ENCODE measurements around the gene CEP128. TPM values are rescaled to one million over a fixed set of nuclear protein-coding genes. Genes with fewer than 3 reads are reported as not detected.

CEP128 gene
- total RNA-seq, 1 experiment from 2014 or later, result 2.4 TPM

- DNase-seq (ENCODE audit: low spot score), result no peak
Observed at GRCh38 chr14:80609055-80609454, 332.5 kb downstream of the CEP128 start.

- no peak for DNase-seq (ENCODE audit: low spot score)
Observed at GRCh38 chr14:80608563-80608962, 333.0 kb downstream of the CEP128 start.

GRCh38 chr14:80607430-80608190 is 333.9 kb downstream of the CEP128 start:
- DNase-seq (ENCODE audit: low spot score), result no peak

GRCh38 chr14:80606347-80606772 is 335.2 kb downstream of the CEP128 start:
- no peak for DNase-seq (ENCODE audit: low spot score)

- no peak for DNase-seq (ENCODE audit: low spot score)
Observed at GRCh38 chr14:80605536-80605935, 336.0 kb downstream of the CEP128 start.

GRCh38 chr14:80602946-80603345 is 338.6 kb downstream of the CEP128 start:
- DNase-seq (ENCODE audit: low spot score), result no peak

GRCh38 chr14:80587096-80587724 is 354.3 kb downstream of the CEP128 start:
- DNase-seq (ENCODE audit: low spot score), result peak; percentile 39

GRCh38 chr14:80586131-80586530 is 355.4 kb downstream of the CEP128 start:
- no peak for DNase-seq (ENCODE audit: low spot score)

GRCh38 chr14:80585506-80585835 is 356.1 kb downstream of the CEP128 start:
- no peak for DNase-seq (ENCODE audit: low spot score)

- DNase-seq (ENCODE audit: low spot score), result peak; percentile 40
Observed at GRCh38 chr14:80584744-80585505, 356.6 kb downstream of the CEP128 start.

- no peak for DNase-seq (ENCODE audit: low spot score)
Observed at GRCh38 chr14:80577599-80577998, 363.9 kb downstream of the CEP128 start.

GRCh38 chr14:80576401-80576800 is 365.1 kb downstream of the CEP128 start:
- DNase-seq (ENCODE audit: low spot score), result no peak

GRCh38 chr14:80575763-80576162 is 365.8 kb downstream of the CEP128 start:
- no peak for DNase-seq (ENCODE audit: low spot score)

- no peak for DNase-seq (ENCODE audit: low spot score)
Observed at GRCh38 chr14:80572666-80573065, 368.9 kb downstream of the CEP128 start.

- no peak for DNase-seq (ENCODE audit: low spot score)
Observed at GRCh38 chr14:80570930-80571298, 370.6 kb downstream of the CEP128 start.

GRCh38 chr14:80567905-80568536 is 373.5 kb downstream of the CEP128 start:
- peak; percentile 28 for DNase-seq (ENCODE audit: low spot score)

GRCh38 chr14:80565001-80565400 is 376.5 kb downstream of the CEP128 start:
- DNase-seq (ENCODE audit: low spot score), result no peak

- DNase-seq (ENCODE audit: low spot score), result no peak
Observed at GRCh38 chr14:80564051-80564450, 377.5 kb downstream of the CEP128 start.

GRCh38 chr14:80560800-80561657 is 380.5 kb downstream of the CEP128 start:
- no peak for DNase-seq (ENCODE audit: low spot score)

GRCh38 chr14:80554139-80554538 is 387.4 kb downstream of the CEP128 start:
- DNase-seq (ENCODE audit: low spot score), result no peak

GRCh38 chr14:80549141-80549540 is 392.4 kb downstream of the CEP128 start:
- no peak for DNase-seq (ENCODE audit: low spot score)
